Tibial nerve (tissue), 4 donors: ENCODE data around the gene LCP1.
"Not testable (repeated sequence)": the region's sequence is repeated elsewhere in the genome, so short reads cannot be mapped to it uniquely, and the experiment has no call there.

Experiments
- EP300 ChIP-seq, 2 donors: sonication (generic); formaldehyde crosslinking; IDR thresholded peaks; one replicate each; pipeline ENCODE4 v1.6.1; 2017; ENCODE audit warnings: antibody characterized with exemption in 2 of 2, mild to moderate bottlenecking in 1 of 2
- POLR2A ChIP-seq, 2 donors: fragments of 450-650 bp; IDR thresholded peaks; one replicate each; pipeline ENCODE4 v1.6.1; 2017; ENCODE audit warnings: antibody characterized with exemption in 2 of 2, mild to moderate bottlenecking in 2 of 2, moderate library complexity in 2 of 2
- TF ChIP-seq, protein P1 (sequence below), 5 experiments: fragments of 200-600 bp in 3 of 5; fragments of 450-650 bp in 2 of 5; sonication (generic) in 3 of 5; IDR thresholded peaks; one replicate each; pipeline ENCODE4 v1.5.1; 2016 to 2019; ENCODE audit warnings: antibody characterized with exemption in 5 of 5, mild to moderate bottlenecking in 3 of 5, moderate library complexity in 2 of 5

DNA sequence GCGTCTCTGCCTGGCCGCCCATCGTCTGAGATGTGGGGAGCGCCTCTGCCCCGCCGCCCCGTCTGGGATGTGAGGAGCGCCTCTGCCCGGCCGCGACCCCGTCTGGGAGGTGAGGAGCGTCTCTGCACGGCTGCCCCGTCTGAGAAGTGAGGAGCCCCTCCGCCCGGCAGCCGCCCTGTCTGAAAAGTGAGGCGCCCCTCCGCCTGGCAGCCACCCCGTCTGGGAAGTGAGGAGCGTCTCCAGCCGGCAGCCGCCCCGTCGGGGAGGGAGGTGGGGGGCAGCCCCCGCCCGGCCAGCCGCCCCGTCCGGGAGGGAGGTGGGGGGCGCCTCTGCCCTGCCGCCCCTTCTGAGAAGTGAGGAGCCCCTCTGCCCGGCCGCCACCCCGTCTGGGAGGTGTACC, 19.2 kb downstream of the LCP1 start:
- TF ChIP-seq, protein P1, sequence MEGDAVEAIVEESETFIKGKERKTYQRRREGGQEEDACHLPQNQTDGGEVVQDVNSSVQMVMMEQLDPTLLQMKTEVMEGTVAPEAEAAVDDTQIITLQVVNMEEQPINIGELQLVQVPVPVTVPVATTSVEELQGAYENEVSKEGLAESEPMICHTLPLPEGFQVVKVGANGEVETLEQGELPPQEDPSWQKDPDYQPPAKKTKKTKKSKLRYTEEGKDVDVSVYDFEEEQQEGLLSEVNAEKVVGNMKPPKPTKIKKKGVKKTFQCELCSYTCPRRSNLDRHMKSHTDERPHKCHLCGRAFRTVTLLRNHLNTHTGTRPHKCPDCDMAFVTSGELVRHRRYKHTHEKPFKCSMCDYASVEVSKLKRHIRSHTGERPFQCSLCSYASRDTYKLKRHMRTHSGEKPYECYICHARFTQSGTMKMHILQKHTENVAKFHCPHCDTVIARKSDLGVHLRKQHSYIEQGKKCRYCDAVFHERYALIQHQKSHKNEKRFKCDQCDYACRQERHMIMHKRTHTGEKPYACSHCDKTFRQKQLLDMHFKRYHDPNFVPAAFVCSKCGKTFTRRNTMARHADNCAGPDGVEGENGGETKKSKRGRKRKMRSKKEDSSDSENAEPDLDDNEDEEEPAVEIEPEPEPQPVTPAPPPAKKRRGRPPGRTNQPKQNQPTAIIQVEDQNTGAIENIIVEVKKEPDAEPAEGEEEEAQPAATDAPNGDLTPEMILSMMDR (IDR thresholded peaks at IDR 0.05), result not testable (repeated sequence)
- TF ChIP-seq POLR2A, EP300 (IDR thresholded peaks at IDR 0.05): not testable (repeated sequence)
